Rectal smooth muscle tissue (tissue), 1 donor: ENCODE measurements around the gene AADAC.
"Not testable (repeated sequence)": the region's sequence is repeated elsewhere in the genome, so short reads cannot be mapped to it uniquely, and the experiment has no call there.

Experiments
- H3K27ac ChIP-seq: one replicate; pipeline ENCODE4 v1.7.0; 2013; ENCODE audit warnings: low read depth, low read length, inconsistent platforms
- H3K27me3 ChIP-seq: one replicate; pipeline ENCODE4 v1.7.0; 2013; ENCODE audit warnings: low read length; ENCODE audit not compliant: control insufficient read depth, insufficient read depth
- H3K36me3 ChIP-seq: one replicate; pipeline ENCODE4 v1.7.0; 2013; ENCODE audit warnings: low read length; ENCODE audit not compliant: control insufficient read depth, insufficient read depth
- H3K4me1 ChIP-seq: one replicate; pipeline ENCODE4 v1.7.0; 2013; ENCODE audit warnings: low read length; ENCODE audit not compliant: control insufficient read depth, insufficient read depth
- H3K4me3 ChIP-seq: one replicate; pipeline ENCODE4 v1.7.0; 2013; ENCODE audit warnings: low read length
- H3K9ac ChIP-seq: one replicate; pipeline ENCODE4 v1.7.0; 2013; ENCODE audit warnings: low read length

The AADAC gene

DNA sequence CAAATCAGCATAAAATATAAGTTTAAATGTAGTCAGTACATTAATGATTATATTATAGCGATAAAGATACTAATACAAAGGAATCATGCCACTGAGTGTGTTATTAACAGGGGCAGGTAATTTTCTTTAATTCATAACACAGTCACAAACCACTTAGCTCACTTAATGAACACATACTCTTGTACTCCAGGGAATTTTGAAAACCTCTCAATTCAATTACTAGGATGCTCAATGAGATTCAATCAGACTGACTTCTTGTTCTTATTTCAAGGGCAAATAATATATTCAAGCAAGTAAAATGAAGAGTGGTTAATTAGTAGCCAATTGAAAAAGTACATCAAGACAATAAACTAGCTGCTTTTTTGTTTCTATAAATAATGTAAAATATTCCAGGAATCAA is 53.8 kb downstream of the AADAC start:
- Histone ChIP-seq H3K4me3 (no peak overlapping the region), H3K27me3 (no peaks in the 10 kb centered on the region), H3K9ac (no peak overlapping the region), H3K4me1 (peaks cover 3% of the 10 kb centered on the region), H3K36me3 (no peaks in the 10 kb centered on the region), H3K27ac (no peak overlapping the region)

DNA sequence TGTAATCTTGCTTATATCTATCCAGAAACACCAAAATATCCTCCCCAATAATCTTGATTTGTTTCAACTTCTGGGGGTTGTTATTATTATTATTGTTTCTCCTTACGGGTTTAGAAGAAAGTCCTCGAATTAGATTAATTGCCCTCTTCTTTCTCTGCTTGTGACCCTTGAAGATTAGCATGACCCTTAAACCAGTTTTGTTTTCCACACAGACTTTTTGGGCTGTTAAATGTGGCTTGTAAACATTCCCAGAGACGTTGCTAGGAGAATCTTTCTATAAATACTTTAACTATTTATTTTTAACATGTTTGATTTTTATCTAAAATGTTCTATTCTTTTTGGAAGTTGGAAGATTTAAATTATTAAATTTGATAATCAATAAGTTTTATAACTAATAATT is 55.3 kb downstream of the AADAC start:
- Histone ChIP-seq H3K4me3 (no peak overlapping the region), H3K9ac (no peak overlapping the region), H3K27me3 (no peaks in the 10 kb centered on the region), H3K4me1 (peaks cover 3% of the 10 kb centered on the region), H3K27ac (no peak overlapping the region), H3K36me3 (no peaks in the 10 kb centered on the region)

DNA sequence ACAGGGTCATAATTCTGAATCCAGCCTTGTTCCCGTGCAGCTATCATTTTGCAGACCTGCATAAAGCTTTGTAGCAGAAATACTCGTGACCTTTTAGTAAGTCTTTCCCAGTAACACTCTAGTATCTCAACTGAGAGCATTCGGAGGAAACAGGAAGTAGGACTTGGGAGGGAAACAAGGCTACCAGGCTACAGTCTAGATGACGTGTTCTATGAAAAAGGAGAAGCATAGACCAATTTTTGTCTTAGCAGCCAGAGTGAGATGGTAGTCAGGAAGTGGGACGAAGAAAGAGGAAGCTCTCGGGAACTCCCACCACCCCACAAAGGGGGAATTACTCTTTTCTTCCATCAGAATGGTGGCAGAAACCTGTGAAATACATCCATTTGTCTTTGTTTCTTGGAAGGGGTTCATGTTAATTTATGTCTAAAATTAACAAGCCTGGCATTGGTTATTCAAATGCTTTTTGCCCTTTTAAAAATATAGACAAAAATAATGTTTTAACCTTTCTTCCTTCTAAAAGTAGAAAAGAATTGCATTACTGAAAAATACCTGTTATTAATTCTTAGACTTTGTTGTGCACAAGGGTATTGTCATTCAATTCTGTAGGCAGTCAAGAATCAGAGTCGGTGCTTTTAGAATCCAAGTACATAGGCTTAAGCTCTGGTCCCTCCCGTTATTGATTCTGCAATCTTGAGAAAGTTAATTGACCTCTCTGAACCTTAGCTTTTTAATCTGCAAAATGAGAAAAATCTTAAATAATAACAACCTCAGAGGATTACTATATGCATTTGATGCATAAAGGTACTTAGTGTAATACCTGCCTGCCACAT is 57.9 kb downstream of the AADAC start:
- peaks cover 3% of the 10 kb centered on the region for H3K4me1 ChIP-seq
- no peak overlapping the region for H3K27ac ChIP-seq
- H3K4me3 ChIP-seq: no peak overlapping the region
- no peaks in the 10 kb centered on the region for H3K36me3 ChIP-seq
- H3K27me3 ChIP-seq: no peaks in the 10 kb centered on the region
- H3K9ac ChIP-seq: no peak overlapping the region

DNA sequence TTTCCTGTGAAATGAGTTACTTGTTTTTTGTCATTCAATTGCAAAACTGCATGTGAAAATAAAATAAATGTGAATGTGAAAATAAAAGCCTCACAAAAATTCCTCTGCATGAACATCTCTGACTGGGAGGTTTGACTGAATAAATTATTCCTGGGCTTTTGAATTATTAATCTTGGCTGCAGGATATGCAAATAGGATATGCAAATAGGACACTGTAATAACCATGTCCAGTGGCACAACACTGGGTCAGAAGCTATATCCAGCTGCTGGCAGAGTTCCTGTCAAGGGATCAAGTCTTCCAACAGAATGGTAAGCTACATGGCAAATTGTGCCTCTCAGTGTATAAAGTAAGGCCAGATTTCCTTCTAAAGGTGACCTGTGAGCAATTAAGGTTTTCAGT is 59.5 kb downstream of the AADAC start, which contains the start of gene SUCNR1:
TSS of gene SUCNR1 (plus strand) at position 246 of the 400 bp plus-strand sequence. CDS start 6,250 bp downstream, outside the sequence.
- Histone ChIP-seq H3K9ac (no peak within 1 kb of the TSS), H3K4me3 (no peak within 1 kb of the TSS), H3K27ac (no peak within 1 kb of the TSS), H3K27me3 (no peaks in the 10 kb centered on the region), H3K36me3 (no peaks in the 10 kb centered on the region), H3K4me1 (peaks cover 3% of the 10 kb centered on the region)

DNA sequence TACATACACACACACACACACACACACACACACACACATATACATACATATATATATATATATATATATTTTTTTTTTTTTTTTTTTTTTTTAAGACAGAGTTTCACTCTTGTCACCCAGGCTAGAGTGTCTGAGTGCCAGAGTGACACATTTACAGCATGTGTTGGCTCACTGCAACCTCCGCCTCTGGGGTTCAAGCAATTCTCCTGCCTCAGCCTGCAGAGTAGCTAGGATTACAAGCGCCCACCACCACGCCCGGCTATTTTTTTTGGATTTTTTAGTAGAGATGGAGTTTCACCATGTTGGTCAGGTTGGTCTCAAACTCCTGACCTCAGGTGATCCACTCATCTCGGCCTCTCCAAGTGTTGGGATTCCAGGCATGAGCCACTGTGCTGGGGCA is 60.2 kb downstream of the AADAC start:
- H3K27ac ChIP-seq, H3K4me3 ChIP-seq, H3K9ac ChIP-seq, H3K4me1 ChIP-seq, H3K36me3 ChIP-seq, H3K27me3 ChIP-seq: not testable (repeated sequence)

DNA sequence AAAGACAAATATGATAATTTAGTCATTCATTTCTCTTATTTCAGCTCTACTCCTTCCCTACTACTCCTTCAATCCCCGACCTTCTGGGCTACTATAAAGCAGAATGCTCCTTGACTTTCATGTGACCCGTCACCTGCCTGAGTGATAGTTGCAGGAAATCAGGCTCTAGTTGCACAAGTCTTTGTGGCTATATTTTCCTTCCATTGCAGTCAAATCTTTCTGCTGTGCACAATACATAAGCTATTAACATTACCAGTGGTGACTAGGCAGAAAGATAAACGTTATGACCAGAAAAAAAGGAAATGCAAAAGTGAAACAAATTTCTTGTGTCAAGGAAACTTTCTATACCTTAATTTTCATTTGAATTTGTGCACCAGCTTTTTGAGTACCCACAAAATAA is 61.8 kb downstream of the AADAC start:
- no peak overlapping the region for H3K9ac ChIP-seq
- H3K4me1 ChIP-seq: peaks cover 8% of the 10 kb centered on the region
- H3K27ac ChIP-seq: no peak overlapping the region
- H3K36me3 ChIP-seq: no peaks in the 10 kb centered on the region
- H3K27me3 ChIP-seq: no peaks in the 10 kb centered on the region
- peak overlapping the region; percentile 13 for H3K4me3 ChIP-seq

DNA sequence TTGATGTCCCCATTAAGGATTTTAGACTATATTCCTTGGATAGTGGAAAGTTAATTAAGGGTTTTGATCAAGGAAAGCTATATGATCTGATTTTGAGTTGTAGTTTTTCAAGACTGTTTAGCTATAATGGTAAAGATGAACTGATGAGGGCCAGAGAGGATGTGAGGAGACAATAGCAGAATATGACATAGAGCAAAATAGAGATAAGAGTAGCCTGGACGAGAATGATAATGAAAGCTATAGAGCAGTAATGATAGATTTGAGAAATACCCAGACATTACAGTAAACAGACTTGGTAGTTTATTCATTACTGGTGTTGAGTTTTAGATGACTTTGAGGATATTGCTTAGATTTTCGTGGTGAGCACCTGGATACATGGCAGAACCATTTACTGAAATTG is 63.4 kb downstream of the AADAC start:
- no peak overlapping the region for H3K27ac ChIP-seq
- H3K27me3 ChIP-seq: no peaks in the 10 kb centered on the region
- H3K4me3 ChIP-seq: no peak overlapping the region
- peaks cover 9% of the 10 kb centered on the region for H3K4me1 ChIP-seq
- H3K36me3 ChIP-seq: no peaks in the 10 kb centered on the region
- H3K9ac ChIP-seq: no peak overlapping the region
